Tibial nerve (tissue), 4 donors: ENCODE measurements around the gene DNM3. TPM values are rescaled to one million over a fixed set of nuclear protein-coding genes. Genes with fewer than 3 reads are reported as not detected.

ENCODE experiments used
- DNase-seq, 2 donors: peaks; one replicate each; pipeline ENCODE4 v3.0.0-alpha.2; 2019; ENCODE audit warnings: low spot score in 2 of 2
- H3K27ac ChIP-seq, 4 donors: fragments of 200-600 bp; sonication (generic) in 3 of 4; one replicate each; pipeline ENCODE4 v1.5.1; 2017 to 2019; ENCODE audit warnings: mild to moderate bottlenecking in 1 of 4
- H3K27me3 ChIP-seq, 2 donors: fragments of 200-600 bp; sonication (generic) in 1 of 2; one replicate each; pipeline versions ENCODE4 v1.5.1 to v1.6.0; 2017 to 2019
- H3K36me3 ChIP-seq, 3 donors: fragments of 200-600 bp; sonication (generic); one replicate each; pipeline ENCODE4 v1.5.1; 2018 to 2019
- H3K4me1 ChIP-seq, 4 donors: fragments of 200-600 bp; sonication (generic) in 3 of 4; one replicate each; pipeline ENCODE4 v1.5.1; 2017 to 2019
- H3K4me3 ChIP-seq, 4 donors: fragments of 200-600 bp; sonication (generic) in 3 of 4; one replicate each; pipeline ENCODE4 v1.5.1; 2017 to 2019; ENCODE audit warnings: mild to moderate bottlenecking in 1 of 4, moderate library complexity in 1 of 4
- H3K9me3 ChIP-seq, 4 donors: fragments of 200-600 bp; sonication (generic) in 3 of 4; one replicate each; pipeline ENCODE4 v1.5.1; 2017 to 2019
- CTCF ChIP-seq, 5 experiments: fragments of 200-600 bp in 3 of 5; fragments of 450-650 bp in 2 of 5; sonication (generic) in 3 of 5; IDR thresholded peaks; one replicate each; pipeline ENCODE4 v1.5.1; 2016 to 2019; ENCODE audit warnings: antibody characterized with exemption in 5 of 5, mild to moderate bottlenecking in 3 of 5, moderate library complexity in 2 of 5
- EP300 ChIP-seq, 2 donors: sonication (generic); formaldehyde crosslinking; IDR thresholded peaks; one replicate each; pipeline ENCODE4 v1.6.1; 2017; ENCODE audit warnings: antibody characterized with exemption in 2 of 2, mild to moderate bottlenecking in 1 of 2
- POLR2A ChIP-seq, 2 donors: fragments of 450-650 bp; IDR thresholded peaks; one replicate each; pipeline ENCODE4 v1.6.1; 2017; ENCODE audit warnings: antibody characterized with exemption in 2 of 2, mild to moderate bottlenecking in 2 of 2, moderate library complexity in 2 of 2
- WGBS, 2 donors: methylation state at CpG; one replicate each; pipeline ENCODE4 v1.1.5; 2018; 5-methylcytosine and 5-hydroxymethylcytosine counted together
- total RNA-seq, 4 donors: library from RNA; depleted of rRNA; stranded (reverse); fragments of >200 nt; gene quantifications; one replicate each; pipeline ENCODE4 v1.1.0, GENCODE V29; 2016

The DNM3 gene
- total RNA-seq, 4 donors from 2014 or later, result 9.8 to 15.3 (median 12.3) TPM

DNA sequence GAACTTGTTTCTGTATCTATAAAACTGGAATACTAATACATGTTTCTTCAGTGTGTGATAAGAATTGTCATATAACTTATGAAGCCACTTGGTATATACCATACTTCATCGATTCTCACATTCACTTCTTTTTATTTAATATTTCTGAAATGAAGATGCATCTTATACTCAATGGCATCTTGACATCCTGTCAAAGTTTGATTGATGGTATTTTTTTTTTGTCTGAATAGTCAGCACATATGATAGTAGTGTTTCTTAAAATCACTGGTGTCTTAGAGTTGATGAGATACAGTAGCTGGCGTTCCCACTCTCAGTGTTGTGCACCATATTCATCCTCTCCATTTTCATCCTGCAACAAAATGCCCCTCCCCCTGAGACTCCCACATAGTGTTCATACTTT, 544.7 kb downstream of the DNM3 start:
- Histone ChIP-seq H3K27me3 (no peaks in the 10 kb centered on the region), H3K9me3 (no peaks in the 10 kb centered on the region), H3K27ac (no peak overlapping the region), H3K4me3 (no peak overlapping the region), H3K4me1 (peaks cover 0 to 43% (median 13%) of the 10 kb centered on the region in 4 donors), H3K36me3 (no peaks in the 10 kb centered on the region)
- no peak for DNase-seq
- no peak for TF ChIP-seq EP300 (IDR thresholded peaks at IDR 0.05)
- no peak for TF ChIP-seq CTCF (IDR thresholded peaks at IDR 0.05)
- TF ChIP-seq POLR2A (IDR thresholded peaks at IDR 0.05), result no peak
- 91 to 96% methylated on average over 2 of the region's 2 CpGs for WGBS, 2 donors

DNA sequence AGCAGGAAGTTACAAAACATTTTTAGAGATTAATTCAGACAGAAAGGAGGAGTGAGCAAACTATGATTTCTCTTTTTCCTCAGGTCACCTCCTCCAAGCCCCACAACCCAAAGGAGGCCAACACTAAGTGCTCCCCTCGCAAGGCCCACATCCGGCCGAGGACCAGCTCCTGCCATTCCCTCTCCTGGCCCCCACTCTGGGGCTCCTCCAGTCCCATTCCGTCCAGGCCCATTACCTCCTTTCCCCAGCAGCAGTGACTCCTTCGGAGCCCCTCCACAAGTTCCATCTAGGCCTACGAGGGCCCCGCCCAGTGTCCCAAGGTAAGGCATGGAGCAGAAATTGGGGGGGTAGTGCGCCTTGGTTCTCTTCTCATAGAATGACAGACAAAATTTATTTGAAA, 547.2 kb downstream of the DNM3 start:
- WGBS, 2 donors, result 67 to 78% methylated on average over 8 of the region's 8 CpGs
- no peaks in the 10 kb centered on the region for H3K27me3 ChIP-seq
- H3K9me3 ChIP-seq, result no peaks in the 10 kb centered on the region
- no peaks in the 10 kb centered on the region for H3K36me3 ChIP-seq
- TF ChIP-seq EP300 (IDR thresholded peaks at IDR 0.05) (no peak), CTCF (IDR thresholded peaks at IDR 0.05) (no peak), POLR2A (IDR thresholded peaks at IDR 0.05) (no peak)
- peak overlapping the region in 3 of 4 donors; percentile 42 to 76 (median 54) for H3K27ac ChIP-seq
- H3K4me3 ChIP-seq, result no peak overlapping the region
- H3K4me1 ChIP-seq, result peaks cover 0 to 46% (median 15%) of the 10 kb centered on the region in 4 donors
- DNase-seq, result no peak

- Histone ChIP-seq H3K4me1 (peaks cover 0 to 51% (median 20%) of the 10 kb centered on the region in 4 donors), H3K36me3 (no peaks in the 10 kb centered on the region), H3K27ac (peak overlapping the region; percentile 11 to 85 (median 82)), H3K4me3 (no peak overlapping the region), H3K9me3 (no peaks in the 10 kb centered on the region), H3K27me3 (no peaks in the 10 kb centered on the region)
- no peak for TF ChIP-seq CTCF (IDR thresholded peaks at IDR 0.05)
- no peak for TF ChIP-seq POLR2A (IDR thresholded peaks at IDR 0.05)
- no peak for TF ChIP-seq EP300 (IDR thresholded peaks at IDR 0.05)
- WGBS, 2 donors, result 21 to 30% methylated on average over 3 of the region's 3 CpGs
- DNase-seq, result no peak
These were observed 549.0 kb downstream of the DNM3 start for GRCh38 chr1:172390301-172390682.

- H3K4me3 ChIP-seq, result peak overlapping the region in 1 of 4 donors; percentile 28
- peak overlapping the region; percentile 11 to 85 (median 82) for H3K27ac ChIP-seq
- no peaks in the 10 kb centered on the region for H3K9me3 ChIP-seq
- H3K36me3 ChIP-seq, result no peaks in the 10 kb centered on the region
- 32 to 45% methylated on average over 9 of the region's 9 CpGs for WGBS, 2 donors
- TF ChIP-seq POLR2A (IDR thresholded peaks at IDR 0.05), result no peak
- no peak for TF ChIP-seq EP300 (IDR thresholded peaks at IDR 0.05)
- TF ChIP-seq CTCF (IDR thresholded peaks at IDR 0.05), result no peak
- peaks cover 0 to 51% (median 20%) of the 10 kb centered on the region in 4 donors for H3K4me1 ChIP-seq
- no peaks in the 10 kb centered on the region for H3K27me3 ChIP-seq
- DNase-seq, result peak; percentile 18 to 39
These were observed 549.6 kb downstream of the DNM3 start for GRCh38 chr1:172390683-172391551.

DNA sequence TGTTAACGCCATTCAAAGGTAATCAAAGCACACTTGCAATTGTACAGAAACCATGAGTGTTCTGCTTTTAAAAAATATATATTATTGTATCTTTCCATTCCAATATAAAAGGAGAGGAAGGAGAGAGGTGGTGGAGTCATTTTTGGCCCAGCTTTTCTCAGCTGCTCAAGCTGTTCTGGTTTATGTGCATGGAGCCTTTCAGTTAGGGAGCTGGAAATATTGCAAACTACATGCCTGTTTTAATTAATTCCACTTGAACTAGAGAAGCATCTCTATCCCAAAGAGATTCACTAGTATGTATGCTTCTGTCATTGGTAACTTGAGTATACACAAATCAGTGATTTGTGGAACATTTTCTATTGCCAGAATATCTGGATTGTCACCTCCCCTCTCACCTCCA, 550.7 kb downstream of the DNM3 start:
- H3K36me3 ChIP-seq, result no peaks in the 10 kb centered on the region
- DNase-seq, result no peak
- H3K9me3 ChIP-seq, result no peaks in the 10 kb centered on the region
- H3K4me1 ChIP-seq, result peaks cover 0 to 59% (median 23%) of the 10 kb centered on the region in 4 donors
- H3K27me3 ChIP-seq, result no peaks in the 10 kb centered on the region
- TF ChIP-seq CTCF (IDR thresholded peaks at IDR 0.05), result no peak
- TF ChIP-seq EP300 (IDR thresholded peaks at IDR 0.05), result no peak
- TF ChIP-seq POLR2A (IDR thresholded peaks at IDR 0.05), result no peak
- H3K4me3 ChIP-seq, result no peak overlapping the region
- WGBS, 2 donors, result 90 to 94% methylated on average over 1 of the region's 1 CpG
- H3K27ac ChIP-seq, result peak overlapping the region in 3 of 4 donors; percentile 80 to 85 (median 83)
